NCI-H526 (cell line): ENCODE results near the gene KCTD17.
"Not testable (repeated sequence)": the region's sequence is repeated elsewhere in the genome, so short reads cannot be mapped to it uniquely, and the experiment has no call there.

Experiments used
- DNase-seq, 2 experiments: peaks; one replicate each; lab custom pipeline; 2025; lab: John Stamatoyannopoulos, UW

KCTD17 gene

DNA sequence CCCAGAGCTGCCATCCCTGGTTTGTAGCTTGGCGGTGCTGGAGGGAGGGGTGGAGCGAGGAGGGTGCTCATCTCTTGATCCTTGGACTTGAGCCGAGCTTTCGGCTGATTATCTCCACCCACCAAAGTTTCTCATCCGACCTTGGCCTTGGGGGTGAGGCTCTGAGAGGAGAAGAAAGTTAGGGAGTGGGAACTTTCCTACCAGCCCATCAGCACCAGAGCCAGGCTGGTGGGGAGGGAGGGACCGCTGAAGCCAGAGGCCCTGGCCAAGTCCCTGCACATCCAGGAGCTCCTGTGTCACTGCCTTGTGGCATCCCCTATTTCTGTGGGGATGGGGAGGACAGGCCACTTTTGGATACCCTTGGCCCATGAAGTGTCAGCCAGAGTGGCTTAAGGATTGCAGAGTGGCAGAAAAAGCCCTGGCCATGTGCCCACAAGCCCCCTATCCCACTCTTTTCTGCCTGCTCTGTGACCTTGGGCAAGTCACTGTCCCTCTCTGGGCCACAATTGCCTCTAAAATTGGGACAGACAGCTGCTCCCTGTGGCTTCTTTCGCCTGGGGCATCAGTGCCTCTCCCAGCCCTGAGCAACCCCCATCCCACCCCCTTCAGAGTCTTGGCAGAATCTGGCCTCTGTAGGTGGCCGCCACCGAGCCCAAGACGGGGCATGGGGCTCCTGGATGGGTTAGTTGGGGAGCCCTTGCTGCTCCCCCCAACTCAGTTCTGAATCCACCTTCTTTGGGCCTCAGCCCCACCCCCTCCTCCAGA is 10.3 kb downstream of the KCTD17 start:
- no peak for DNase-seq

DNA sequence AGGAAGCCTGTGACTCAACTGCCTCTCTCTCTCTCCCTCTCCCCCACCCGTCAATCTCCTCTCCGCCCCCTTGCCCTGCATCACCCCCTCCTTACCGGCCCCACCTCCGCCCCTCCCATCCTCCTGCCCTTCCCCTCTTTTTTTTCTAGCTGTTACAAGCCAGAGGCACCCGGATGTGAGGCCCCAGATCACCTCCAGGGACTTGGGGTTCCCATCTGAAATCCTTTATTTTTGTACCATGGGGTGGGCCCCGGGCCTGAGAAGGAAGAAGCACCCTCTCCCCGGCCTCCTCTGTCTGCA is 10.8 kb downstream of the KCTD17 start:
- DNase-seq, result no peak

DNA sequence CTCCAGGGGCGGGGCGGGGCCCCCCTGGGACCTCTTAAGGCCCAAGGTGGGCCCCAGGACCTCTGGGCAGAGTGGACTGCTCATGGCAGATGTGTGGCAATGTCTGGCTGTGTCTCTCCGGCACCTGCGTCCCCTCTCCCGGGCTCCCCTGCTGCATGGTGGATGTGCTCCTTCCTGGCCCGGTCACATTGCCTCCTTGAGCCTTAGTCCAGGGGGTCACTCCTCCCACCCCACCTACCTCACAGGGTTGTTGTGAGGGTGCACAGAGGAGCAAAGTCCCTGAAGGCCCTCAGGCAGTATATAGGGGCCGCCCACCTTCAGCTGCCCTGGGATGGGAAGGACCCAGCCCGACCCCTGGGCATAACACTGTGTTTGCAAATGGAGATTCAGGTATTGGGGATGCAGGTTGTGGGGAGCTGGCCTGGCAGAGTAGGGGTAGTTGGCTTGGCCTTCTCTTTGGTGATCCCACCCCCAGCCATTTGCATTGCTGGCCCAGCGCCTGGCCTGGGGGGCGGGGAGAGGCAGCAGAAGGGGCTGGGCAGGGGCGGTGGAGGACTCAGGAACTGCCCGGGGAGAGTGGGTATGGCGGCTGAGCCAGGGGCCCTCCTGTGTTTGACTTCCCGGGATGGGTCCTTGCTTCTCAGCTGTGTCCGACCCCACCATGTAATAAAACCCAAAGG is 11.3 kb downstream of the KCTD17 start:
- DNase-seq, result no peak

DNA sequence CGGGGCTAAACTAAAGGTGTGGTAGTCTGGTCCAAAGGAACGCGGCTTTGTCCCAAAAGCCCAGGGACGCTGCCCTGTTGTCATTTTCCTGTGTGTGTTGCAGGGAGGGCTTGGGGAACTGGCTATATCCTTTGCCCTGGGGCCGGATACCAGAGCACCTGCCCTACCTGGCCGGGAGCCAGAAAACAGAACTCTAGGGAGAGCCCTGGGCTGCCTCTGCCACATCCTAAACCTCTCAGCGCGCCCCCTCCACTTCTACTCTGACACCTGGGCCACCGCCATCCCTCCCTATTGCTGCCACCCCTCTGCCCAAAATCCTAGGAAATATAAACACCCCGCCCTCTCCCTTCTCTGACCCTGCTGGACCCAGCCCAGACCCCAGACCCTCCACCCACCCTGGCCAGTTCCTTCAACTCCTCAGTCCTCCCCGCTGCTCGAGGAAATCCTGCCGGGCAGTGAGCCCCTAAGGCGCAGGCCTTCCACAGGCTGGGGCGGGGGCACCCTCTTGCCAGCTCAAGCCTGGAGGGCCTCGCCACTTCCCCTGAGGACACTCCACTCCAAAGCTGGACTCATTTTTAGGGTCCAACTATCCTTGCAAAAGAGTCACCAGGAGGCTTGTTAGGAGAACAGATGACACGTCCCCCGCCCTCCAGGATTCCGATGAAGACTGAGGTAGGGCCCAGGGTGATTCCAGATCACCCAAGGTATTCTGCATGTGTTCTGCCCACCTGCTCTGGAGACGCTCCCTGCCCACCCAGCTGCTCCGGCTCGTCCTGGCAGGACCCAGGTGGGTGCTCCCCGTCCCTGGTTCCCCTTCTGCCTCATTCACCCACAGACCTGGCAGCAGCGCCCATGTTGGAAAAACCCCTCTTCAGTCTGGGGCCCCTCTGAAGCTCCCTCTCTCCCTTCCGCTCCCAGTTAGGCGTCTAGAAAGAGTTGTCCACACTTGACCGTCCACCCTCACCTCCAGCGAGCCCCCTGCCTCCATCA is 12.2 kb downstream of the KCTD17 start:
- DNase-seq, result peak in 1 of 2 experiments; percentile 56

DNA sequence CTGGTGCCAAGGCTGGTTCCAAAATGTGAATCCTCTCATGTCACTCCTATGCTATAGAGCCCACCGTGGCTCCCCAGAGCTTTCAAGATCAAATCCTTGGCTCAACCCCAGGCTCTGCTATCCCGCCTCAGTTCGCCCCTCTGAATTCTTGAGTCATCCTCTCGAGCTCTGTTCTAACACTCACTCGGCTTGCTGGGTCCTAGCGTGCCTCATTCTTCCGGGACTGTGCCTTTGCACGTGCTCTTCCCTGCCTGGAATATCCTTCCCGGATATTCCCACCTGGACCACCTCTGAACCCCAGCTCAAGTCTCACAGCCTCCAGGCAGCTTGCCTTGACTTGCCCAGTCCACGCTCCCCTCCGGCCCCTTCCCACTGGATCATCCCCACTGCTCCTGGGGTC is 13.0 kb downstream of the KCTD17 start:
- DNase-seq, result no peak

DNA sequence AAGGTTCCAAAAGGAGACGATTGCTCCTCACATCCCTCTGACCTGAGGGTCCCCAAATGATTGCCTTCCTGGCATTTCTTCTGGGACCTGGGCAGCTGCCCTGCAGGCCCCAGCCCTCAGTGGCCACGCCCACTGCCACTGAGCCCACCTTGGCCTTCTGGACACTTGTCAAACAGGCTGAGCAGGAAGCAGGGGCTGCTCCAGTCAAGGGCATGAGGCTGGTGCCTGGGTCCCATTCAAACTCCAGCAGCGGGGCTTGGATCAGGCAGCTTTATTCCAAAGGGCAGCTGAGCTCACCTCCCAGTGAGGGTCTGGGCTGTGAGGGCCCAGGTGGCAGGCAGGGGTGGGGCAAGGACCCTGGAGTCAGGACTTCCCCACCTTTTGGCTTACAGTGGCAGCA is 13.6 kb downstream of the KCTD17 start:
- no peak for DNase-seq

DNA sequence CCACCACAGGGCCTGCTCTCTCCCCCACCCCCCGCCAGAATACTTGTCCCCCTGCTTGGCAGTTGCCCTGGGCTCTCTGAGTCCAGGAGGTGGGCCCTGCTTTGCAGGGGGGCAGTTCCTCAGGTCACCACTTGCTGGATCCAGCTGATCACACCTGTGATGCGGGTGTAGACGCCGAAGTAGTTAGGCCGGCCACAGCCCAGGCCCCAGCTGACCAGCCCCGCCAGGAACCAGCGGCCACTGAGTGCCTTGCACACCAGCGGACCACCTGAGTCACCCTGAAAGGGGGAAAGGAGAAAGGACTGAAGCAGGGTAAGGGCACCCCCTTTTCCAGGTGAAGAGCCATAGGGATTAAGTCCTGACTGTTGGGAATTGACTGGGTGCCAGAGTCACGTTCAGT is 14.4 kb downstream of the KCTD17 start:
- no peak for DNase-seq

DNA sequence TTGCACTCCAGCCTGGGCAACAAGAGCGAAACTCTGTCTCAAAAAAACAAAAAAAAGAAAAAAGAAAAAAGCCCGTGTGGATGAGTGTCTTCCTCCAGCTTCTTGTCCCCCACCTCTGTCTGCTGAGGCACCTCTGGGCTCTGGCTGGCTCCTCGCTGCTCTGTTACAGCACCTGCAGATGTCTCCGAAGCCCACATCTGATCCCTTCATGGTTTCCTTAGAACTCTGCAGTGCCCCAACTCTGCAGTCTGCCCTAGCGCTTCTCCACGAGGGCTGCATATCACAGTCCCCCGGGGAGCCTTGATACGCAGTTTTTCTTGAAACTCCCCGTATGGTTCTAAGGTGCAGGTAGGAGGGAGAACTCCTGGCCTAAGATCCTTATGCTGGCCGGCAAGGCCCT is 15.9 kb downstream of the KCTD17 start:
- no peak for DNase-seq

DNA sequence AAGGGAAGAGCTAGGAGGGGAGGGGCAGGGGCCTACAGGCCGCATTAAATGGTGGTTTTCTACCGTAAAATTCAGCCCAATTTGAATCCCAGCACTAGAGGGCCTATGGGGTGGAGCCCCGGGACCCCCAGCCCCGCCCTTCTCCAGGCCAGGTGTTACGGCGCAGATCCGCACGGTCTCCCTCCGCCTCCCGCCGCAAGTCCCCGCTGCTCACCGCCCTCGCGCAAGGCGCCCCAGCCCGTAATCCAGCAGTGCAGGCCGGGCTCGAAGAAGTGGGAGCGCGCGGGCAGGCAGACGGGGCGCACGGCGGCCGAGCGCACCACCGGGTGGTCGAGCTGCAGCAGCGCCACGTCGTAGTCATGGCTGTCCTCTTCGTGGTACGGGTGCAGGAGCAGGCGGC is 17.3 kb downstream of the KCTD17 start:
- peak in 1 of 2 experiments; percentile 14 for DNase-seq

DNA sequence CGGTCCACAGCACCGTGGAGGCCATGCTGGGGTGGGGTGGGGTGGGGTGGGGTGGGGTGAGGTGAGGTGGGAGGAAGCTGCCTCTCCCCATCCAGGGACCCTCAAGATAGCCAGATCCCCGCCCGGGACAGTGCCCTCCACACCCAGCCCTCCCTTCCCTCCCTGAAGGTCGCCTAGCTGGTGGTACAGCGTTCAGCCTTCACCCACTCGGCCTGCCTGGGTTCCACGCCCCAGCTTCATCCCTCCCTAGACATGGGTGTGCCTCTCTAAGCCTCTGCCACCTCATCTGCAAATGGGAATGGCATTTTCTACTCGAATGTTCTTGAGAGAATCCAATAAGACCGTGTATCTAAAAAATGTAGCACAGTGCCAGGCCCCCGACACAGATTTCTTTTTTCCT is 17.8 kb downstream of the KCTD17 start:
- no peak for DNase-seq

DNA sequence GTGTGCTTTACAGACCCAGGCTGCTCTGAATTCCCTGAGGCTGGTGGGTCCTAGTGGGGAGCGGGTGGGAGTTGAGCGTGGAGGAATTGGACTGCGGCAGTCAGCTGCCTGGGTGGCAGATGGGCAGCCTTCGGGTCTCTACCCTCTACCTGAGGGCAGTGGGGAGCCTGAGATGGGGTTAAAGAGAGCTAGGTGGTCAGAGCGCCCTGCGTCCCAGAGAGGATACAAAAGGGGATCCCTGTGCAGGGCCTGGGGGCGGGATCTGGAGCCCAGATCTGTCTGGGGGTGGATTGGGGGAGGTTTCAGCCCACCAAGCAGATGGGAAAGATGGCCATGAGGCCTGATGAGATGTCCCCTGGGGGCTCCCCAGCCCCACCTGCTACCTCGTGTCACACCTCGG is 18.2 kb downstream of the KCTD17 start:
- no peak for DNase-seq

DNA sequence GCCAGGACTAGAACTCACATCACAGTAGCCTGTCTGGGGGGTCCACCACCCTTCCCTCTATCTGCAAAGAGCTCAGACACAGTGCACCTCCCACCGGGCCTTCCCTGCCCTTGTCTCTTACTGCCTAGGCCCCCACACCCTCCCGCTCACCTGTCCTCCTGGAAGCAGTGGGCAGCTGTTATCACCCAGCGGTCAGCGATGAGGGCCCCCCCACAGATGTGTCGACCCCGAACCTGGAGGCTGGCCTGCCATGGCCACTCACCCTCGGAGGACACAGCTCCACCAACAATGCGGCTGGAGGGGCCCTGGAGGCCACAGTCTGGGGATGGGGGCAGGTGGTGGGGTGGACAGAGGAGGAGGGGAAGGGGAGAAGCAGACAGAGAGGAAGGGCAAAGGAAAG is 18.8 kb downstream of the KCTD17 start:
- DNase-seq, result no peak

DNA sequence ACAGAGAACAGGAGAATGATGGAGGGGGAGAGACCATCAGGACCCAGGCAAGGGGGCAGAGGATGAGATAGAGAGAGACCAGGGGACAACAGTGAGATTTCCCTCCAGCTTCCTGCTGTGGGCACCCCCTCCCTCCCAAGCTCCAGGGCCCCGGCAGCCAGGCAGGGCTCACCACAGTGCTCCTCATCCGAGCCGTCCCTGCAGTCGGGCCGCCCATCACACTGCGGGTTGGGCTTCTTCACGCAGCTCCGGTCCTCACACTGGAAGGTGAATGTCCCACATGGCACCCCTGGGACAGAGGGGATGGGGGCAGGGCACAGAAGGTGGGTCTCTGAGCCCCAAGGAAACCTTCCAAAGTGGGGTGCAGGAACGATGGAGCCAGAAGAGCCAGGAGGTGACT is 19.2 kb downstream of the KCTD17 start:
- DNase-seq, result no peak

DNA sequence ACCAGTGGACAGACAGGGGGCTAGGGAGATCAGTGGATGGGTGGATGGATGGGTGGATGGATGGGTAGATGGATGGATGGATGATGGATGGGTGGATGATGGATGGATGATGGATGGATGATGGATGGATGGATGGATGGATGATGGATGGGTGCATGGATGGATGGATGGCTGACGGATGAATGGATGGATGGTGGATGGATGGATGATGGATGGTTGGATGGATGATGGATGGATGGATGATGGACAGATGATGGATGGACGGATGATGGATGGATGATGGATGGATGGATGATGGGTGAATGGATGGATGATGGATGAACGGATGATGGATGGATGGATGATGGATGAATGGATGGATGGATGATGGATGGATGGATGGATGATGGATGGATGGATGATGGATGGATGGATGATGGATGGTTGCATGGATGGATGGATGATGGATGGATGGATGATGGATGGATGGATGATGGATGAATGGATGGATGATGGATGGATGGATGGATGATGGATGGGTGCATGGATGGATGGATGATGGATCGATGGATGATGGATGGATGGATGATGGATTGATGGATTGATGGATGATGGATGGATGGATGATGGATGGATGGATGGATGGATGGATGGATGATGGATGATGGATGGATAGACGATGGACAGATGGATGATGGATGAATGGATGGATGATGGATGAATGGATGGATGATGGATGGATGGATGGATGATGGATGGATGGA is 20.5 kb downstream of the KCTD17 start:
- not testable (repeated sequence) for DNase-seq

DNA sequence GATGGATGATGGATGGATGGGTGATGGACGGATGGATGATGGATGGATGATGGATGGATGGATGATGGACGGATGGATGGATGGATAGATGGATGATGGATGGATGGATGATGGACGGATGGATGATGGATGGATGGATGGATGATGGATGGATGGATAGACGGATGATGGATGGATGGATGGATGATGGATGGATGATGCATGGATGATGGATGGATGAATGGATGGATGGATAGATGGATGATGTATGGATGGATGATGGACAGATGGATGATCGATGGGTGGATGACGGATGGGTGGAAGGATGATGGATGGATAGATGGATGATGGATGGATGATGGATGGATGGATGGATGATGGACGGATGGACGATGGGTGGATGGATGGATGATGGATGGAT is 21.1 kb downstream of the KCTD17 start:
- DNase-seq, result no peak

DNA sequence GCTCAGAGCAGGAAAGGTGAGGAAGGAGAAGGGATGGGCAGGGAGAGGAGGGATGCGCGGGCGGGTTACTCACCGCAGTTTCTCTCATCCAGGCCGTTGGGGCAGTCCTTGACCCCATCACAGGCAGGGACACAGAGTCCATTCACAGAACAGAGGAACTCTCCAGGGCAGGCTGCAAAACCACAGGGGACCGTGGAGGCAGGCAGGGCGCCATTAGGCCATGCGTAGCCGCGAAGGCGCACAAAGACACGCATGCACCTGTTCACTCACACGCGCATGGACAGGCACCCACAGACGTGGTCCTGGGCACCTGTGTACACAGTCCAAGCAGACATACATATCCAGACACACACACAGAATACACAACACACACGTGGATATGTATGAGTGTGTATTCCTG is 23.0 kb downstream of the KCTD17 start:
- DNase-seq, result no peak

DNA sequence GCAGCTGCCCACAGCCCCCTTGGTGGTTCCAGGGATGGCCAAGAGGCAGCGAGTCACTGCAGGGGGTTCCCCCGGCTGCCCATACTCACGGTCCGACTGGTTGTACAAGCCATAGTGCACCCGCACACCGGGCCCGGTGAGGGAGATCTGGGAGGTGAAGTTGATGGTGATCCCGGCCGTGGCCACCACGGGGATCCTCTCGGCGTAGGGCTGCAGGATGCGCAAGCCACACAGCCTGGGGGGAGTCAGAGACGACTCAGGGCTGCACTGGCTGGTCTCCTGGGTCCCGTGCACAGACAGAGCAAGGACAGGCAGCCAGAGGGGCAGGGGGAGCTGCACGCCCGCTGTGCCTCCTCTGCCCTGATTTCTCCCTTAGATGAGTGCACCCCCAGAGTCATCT is 23.5 kb downstream of the KCTD17 start:
- DNase-seq, result no peak

DNA sequence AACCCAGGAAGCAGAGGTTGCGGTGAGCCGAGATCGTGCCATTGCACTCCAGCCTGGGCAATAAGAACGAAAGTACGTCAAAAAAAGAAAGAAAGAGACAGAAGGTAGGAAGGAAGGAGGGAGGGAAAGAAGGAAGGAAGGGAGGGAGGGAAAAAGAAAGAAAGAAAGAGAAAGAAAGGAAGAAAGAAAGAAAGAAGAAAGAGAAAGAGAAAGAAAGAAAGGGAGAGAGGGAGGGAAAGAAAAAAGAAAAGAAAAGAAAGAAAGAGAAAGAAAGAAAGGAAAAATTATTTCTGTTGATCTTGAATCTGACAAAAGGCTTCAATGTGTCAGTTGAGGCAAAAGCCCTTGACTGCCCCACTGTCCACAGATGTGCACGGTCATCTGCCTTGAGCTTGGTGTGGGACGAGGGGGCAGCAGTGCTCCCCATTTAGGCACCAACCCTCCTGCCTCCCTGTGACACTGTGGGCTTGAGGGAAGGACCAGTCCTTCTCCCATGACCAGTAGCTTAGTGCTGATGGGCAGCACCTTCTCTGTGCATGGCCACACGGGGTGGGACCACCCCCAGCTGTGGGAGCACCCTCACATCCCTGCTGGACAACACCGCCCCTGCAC is 24.4 kb downstream of the KCTD17 start:
- DNase-seq, result no peak

DNA sequence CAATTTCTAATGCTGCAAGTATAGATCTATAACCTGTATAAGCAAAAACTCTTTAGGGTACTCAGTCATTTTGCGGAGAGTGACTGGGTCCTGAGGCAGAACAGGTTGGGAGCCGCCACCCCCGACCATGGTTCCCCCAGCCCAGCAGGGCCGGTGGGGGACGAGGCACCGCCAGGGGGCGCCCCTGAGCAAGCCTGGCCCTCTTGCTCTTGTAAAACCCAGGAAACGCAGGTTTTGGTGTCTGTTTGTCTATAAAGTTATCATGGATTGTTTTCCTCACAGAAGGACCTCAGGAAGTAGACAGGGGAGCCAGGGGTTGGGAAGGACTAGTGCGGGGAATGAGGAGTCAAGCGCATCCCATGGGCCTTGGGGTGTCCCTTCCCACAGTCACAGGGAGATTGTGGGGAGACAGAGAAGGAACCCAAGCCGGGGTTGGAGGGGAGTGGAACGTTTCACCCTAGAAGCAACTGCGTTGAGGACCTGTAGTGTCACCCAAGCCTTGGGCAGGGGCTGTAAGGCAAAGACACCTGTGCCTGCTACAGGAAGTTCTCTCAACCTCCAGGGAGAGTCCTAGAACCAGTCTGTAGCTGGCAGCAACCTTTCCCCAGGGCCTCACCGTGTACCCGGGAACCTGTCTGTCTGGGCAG is 26.4 kb downstream of the KCTD17 start:
- peak in 1 of 2 experiments; percentile 47 for DNase-seq

DNA sequence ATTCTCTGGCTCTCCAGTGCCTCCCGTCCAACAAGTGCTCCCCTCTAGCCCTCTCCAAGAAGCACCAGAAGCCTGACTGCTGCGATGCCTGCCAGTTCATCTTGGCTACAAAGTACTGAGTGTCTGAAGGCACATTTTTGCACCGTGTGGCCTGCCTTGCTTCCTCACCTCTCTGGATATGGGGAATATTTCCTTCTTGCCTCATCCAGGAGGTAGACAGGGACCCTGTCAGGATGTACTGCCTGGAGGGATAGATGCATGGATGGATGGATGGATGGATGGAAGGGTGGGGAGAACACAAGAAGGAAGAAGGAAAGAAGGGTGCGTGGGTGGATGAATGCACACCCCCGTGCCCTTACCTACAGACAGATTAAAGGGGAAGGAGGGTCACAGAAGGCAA is 27.6 kb downstream of the KCTD17 start:
- no peak for DNase-seq

DNA sequence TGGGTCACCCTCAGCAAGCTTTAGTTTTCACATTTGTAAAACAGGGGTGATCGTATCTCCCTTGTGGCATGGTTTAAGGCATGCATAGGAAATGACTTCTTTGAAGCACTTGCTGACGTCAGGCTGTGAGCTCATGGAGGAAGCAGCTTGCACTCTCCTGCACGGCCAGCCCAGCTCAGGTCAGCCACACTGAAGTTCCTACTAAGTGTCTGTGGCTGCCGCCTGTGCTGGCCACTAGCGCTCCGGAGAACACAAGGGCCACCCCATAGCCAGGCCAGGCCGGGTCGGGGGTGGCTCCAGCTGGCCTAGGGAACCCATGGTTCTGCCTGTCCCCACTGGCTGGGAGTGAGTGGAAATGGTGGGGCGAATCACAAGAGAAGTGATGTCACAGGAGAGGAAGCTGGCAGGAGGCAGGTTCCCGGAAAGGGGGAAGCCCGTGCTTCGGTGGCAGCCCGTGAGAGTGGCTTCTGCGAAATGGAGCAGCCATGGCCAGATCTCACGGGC is 28.2 kb downstream of the KCTD17 start:
- DNase-seq, result no peak
